SK-N-SH (cell line): ENCODE measurements around the gene APP.

Source experiments
- CTCF ChIP-seq: fragments of 200-600 bp; sonication (generic); IDR thresholded peaks from 2 replicates; pipeline ENCODE4 v1.6.1; 2017; ENCODE audit warnings: antibody characterized with exemption, mild to moderate bottlenecking, moderate library complexity
- NRF1 ChIP-seq: IDR thresholded peaks from 2 replicates; pipeline ENCODE4 v1.6.1; 2012; ENCODE audit warnings: low read depth, mild to moderate bottlenecking, low read length
- RXRA ChIP-seq: IDR thresholded peaks from 2 replicates; pipeline ENCODE4 v1.4.0; 2012; ENCODE audit warnings: low read depth, mild to moderate bottlenecking, borderline replicate concordance
- USF1 ChIP-seq: IDR thresholded peaks from 2 replicates; pipeline ENCODE4 v1.4.0; 2012; ENCODE audit warnings: low read depth, borderline replicate concordance
- USF2 ChIP-seq: fragments of 150-350 bp; IDR thresholded peaks from 2 replicates; pipeline ENCODE4 v1.6.1; 2017; ENCODE audit warnings: antibody characterized with exemption, low read length, low read depth, borderline replicate concordance

- no peak for TF ChIP-seq USF2
- no peak for TF ChIP-seq NRF1
- no peak for TF ChIP-seq USF1
- TF ChIP-seq CTCF, result no peak
- TF ChIP-seq RXRA, result no peak
Observed at GRCh38 chr21:25938658-25939395, 231.7 kb downstream of the APP start.
